HG03439 (cell line): ENCODE measurements around the gene KRTAP10-9.
"Not testable (repeated sequence)": the region's sequence is repeated elsewhere in the genome, so short reads cannot be mapped to it uniquely, and the experiment has no call there.

ENCODE experiments used
- ATAC-seq: cut with Tn5 transposase; IDR thresholded peaks from one replicate; pipeline ENCODE4 v1.9.1; 2021; ENCODE audit warnings: mild to moderate bottlenecking, moderate library complexity; ENCODE audit not compliant: unreplicated experiment

Gene KRTAP10-9

DNA sequence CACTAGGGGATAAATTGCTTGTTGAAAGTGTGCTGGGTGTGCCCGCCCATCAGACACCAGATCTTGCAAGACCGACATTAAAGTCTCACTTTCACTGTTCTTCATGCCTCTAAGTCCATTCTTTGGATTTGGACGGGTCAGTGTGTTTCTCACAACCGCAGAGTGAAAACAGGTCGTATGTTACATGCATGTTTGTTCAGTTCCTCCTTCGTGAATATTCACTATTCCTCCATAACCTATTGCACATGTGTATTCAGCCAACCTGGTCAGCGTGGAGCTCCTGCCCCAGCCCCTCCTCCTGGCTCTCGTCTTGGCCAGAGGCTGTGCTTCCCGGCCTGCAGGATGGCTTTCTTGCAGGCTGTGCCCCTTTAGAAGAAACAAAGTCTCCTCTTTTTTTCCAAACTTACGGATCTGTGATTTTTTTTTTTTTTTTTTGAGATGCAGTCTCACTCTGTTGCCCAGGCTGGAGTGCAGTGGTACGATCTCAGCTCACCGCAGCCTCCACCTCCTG is 32.4 kb upstream of the KRTAP10-9 start:
- ATAC-seq = no peak

DNA sequence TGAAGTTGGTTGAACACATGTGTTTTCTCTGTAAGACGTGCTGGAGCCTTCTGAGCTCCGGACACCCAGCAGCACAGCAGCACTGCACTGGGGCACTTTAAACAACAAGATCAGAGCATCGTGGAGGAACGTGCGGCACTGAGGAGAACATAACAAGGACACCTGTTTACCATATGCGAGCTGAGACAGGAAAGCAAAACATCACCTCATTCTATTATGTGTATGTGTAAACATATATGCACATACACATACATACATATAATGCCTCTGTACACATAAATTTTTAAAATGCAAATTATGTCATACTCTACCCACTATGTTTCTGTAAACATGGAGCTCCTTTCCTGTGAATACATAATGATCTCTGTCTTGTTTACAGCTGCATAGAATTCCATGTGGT is 31.4 kb upstream of the KRTAP10-9 start:
- no peak for ATAC-seq

DNA sequence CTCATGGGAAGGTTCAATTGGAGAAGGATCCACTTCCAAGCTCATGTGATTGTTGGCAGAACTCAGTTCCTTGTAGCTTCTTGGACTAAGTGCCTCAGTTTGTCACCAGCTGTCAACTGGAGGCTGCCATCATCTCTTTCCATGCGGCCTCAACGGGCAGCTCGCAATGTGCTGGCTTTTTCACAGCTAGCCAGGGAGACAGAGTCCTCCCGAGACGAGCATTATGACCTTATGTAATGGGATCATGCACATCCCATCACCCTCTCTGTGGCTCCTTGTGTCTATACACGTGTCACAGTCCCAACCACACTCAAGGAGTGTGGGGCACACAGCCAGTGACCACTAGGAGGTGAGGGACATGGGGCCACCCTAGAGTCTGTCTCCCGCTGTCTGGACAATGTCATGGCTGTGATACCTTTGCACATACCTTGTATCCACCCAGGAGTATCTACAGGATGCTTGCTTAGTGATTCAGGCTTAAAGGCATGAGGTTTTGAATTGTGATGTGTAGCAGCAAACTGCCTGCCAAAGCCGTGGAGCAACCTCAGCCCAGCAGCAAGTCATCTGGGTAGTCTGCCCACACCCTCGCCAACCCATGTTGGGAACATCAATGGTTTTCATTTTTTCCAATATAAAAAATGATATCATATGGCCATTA is 30.7 kb upstream of the KRTAP10-9 start:
- no peak for ATAC-seq

DNA sequence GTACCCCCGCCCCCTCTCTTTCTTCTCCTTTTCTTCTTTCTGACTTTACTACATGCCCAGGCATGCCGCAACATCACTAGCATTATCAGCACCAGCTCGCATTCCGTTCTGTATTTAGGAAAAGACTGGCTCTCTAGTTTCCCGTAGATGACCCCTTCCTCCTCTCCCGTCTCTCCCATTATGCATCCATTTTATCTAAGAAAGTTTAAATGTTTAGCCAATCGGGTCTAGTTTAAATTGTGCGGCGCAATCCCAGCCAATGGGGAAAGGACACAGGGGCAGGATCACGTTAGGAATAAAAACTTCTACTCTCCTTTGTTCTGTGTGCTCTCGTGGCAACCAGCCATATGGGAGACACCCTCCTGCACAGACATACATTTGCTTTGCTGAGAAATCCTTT is 28.8 kb upstream of the KRTAP10-9 start:
- ATAC-seq = no peak

DNA sequence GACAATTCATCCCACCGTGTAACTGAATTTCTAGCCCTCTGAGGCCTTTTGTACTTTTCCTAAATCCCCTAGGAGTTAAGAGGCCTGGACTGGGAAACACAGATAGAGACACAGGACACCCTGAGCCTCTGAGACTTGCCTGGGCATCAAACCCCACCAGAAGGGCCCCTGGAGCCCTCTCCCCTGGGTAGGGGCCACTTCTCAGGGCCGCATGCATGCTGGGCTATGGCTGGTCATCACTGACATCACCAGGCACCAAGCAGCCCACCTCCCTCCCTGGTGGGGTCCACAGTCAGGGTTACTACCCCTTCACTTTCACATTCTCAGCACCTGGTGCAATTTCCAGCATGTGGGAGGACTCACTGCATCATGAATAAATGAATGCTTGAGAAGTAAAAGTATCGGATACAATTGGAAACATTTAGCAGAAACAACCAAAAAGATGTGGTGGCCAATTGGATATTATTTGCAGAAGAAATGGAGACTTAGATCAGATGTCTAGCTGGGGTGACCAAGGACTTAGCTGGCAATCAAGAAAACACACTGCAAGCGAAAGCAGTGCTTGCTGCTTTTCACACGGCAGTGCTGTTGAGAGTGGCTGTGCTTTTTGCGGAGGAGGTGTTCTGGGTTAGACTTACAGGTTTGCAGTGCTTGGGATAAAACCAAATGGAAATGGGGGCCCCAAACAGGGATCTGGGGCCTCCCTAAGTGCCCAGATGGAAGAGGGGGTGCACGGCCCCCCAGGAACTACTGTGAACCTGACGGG is 27.4 kb upstream of the KRTAP10-9 start:
- ATAC-seq = no peak

DNA sequence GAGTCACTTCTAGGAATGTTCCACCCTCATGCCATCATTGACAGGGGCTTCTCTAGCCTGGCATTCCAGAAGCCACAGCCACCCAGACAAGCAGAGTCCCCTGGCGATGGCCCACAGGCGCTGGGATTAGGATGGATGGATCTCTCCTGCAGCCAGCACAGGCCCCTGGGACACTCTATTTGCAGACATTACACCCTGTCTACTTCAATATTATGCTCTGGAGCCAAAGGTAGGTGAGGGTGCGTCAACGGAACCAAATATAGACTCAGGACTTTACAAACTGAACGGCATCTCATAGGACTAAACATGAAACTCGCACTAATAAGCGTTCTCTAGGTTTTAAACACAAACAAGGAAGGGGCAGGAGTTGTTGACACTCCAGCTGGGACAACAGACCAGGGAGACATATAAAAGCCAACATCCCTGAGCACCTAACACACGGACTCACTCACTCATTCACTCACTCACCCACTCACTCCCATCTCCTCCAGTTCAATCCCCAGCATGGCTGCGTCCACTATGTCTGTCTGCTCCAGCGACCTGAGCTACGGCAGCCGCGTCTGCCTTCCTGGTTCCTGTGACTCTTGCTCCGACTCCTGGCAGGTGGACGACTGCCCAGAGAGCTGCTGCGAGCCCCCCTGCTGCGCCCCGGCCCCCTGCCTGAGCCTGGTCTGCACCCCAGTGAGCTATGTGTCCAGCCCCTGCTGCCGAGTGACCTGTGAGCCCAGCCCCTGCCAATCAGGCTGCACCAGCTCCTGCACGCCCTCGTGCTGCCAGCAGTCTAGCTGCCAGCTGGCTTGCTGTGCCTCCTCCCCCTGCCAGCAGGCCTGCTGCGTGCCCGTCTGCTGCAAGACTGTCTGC is 26.5 kb upstream of the KRTAP10-9 start, which contains the start of gene KRTAP10-7:
KRTAP10-7 (plus strand) TSS at position 480 of the 861 bp plus-strand sequence; CDS start at position 505, 25 bp downstream.
- not testable (repeated sequence) for ATAC-seq

DNA sequence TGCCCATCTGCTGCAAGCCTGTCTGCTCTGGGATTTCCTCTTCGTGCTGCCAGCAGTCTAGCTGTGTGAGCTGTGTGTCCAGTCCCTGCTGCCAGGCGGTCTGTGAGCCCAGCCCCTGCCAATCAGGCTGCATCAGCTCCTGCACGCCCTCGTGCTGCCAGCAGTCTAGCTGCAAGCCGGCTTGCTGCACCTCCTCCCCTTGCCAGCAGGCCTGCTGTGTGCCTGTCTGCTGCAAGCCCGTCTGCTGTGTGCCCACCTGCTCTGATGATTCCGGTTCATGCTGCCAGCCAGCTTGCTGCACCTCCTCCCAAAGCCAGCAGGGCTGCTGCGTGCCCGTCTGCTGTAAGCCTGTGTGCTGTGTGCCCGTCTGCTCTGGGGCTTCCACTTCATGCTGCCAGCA is 25.8 kb upstream of the KRTAP10-9 start:
- not testable (repeated sequence) for ATAC-seq

- no peak for ATAC-seq
Measured at GRCh38 chr21:44601596-44602462, 25.1 kb upstream of the KRTAP10-9 start.

- ATAC-seq = no peak
Measured at GRCh38 chr21:44602463-44602850, 24.4 kb upstream of the KRTAP10-9 start.

DNA sequence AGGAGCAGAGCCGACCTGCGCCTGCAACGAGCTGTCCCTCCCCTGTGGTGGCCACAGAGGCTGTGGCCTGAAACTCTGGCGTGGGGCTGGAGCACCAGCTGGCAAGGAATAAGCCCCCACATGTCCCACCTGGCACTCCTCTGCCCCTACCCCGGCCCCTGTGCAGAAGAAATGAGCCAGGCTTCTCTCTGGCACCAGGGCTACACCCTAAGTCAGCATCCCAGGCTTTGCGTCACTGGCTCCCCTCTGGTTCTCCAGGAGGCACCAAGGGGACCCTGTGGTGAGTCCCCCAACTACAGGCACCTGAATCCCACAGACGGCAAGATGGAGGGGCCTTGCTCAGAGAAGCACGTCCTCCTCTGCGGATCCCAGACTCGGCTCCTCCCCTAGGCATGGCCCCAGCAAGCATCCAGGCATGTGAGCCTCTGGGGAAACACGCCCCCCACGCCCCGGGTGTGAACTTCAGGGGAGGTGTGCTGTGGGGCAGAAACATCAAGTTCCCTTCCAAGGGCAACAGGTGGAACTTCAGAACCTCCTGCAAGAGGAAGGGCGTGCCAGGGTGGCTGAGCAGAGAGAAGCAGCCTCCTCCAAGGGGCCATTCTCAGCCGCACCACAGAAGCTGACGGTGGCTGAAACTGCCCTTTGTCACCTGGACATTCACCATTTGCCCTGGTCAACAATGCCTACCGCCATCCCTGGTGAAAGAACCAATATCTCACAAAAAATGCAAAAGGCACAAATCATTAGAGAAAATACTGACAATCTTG is 23.6 kb upstream of the KRTAP10-9 start:
- ATAC-seq = no peak

DNA sequence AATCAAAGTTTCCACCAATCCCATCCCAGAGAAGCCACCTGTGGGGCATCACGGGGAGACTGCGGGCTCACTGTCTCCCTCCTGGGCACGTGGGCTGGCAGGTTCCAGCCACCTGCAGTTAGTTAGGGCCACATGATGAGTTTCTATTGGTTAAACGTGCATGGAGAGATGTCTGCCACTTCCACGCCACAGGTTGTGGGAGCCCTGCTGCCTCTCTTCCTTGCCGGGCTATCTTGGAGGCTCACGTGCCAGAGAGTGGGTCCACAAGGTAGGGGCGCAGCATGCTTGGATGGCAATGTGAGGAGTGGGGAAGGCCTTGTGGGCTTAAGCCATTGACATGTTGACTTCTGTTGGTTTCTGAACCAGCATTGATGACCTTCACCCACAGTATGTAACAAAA is 23.0 kb upstream of the KRTAP10-9 start:
- no peak for ATAC-seq

DNA sequence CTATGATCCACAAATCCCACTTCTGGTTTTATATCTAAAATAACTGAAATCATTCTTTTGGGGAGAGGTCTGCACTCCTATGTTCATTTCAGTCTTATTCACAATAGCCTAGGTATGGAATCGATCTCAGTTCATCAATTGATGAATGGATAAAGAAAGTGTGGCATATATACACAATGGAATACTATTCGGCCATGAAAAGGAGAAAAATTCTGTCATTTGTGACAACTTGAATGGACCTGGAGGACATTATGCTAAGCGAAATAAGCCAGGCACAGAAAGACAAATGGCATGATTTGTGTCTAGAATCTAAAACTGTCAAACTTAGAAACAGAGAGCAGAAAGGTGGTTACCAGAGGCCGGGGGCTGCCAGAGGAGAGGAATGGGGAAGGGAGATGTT is 20.4 kb upstream of the KRTAP10-9 start:
- no peak for ATAC-seq

DNA sequence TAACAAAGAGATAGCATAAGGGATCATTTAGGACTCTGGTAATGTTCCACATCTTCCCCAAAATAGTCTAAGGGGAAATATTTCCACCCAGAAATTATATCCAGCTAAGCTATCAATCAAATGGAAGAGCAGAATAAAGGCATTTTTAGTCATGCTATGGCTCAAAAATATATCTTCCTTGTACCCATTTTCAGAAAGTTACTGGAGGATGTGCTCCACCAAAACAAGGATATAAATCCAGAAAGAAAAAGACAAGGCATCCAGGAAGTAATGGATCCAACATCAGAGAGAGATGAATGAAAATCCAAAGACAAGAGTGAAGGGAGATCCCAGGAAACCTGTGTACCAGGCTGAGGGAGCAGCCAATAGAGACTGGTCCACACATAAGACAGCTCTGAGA is 17.7 kb upstream of the KRTAP10-9 start:
- no peak for ATAC-seq

- not testable (repeated sequence) for ATAC-seq
Measured at GRCh38 chr21:44610157-44610843, 16.6 kb upstream of the KRTAP10-9 start.

DNA sequence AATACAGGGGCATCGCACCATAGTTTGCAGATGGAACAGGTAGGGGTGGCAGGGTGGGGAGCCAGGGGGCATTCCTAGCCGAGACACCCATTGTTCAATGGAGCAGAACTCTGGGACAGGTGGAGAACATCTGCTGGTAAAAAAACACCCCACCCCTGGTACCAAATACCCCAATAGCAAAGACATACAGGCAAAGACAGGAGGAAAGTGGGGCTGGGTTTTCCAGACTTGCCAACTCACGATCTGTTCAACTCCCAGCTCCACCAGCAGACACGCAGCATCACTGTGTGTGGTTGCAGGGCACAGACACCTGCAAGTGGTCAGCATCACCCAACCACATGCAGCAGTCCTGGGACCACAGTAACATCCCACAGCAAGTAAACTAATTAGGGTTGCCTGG is 15.3 kb upstream of the KRTAP10-9 start:
- no peak for ATAC-seq

GRCh38 chr21:44612029-44612486 is 14.8 kb upstream of the KRTAP10-9 start, which contains the start of gene KRTAP10-8:
Gene KRTAP10-8 (plus strand): TSS chr21:44612079. CDS start chr21:44612101, 22 bp downstream.
- no peak for ATAC-seq

GRCh38 chr21:44612669-44613229 is 14.1 kb upstream of the KRTAP10-9 start:
- no peak for ATAC-seq

DNA sequence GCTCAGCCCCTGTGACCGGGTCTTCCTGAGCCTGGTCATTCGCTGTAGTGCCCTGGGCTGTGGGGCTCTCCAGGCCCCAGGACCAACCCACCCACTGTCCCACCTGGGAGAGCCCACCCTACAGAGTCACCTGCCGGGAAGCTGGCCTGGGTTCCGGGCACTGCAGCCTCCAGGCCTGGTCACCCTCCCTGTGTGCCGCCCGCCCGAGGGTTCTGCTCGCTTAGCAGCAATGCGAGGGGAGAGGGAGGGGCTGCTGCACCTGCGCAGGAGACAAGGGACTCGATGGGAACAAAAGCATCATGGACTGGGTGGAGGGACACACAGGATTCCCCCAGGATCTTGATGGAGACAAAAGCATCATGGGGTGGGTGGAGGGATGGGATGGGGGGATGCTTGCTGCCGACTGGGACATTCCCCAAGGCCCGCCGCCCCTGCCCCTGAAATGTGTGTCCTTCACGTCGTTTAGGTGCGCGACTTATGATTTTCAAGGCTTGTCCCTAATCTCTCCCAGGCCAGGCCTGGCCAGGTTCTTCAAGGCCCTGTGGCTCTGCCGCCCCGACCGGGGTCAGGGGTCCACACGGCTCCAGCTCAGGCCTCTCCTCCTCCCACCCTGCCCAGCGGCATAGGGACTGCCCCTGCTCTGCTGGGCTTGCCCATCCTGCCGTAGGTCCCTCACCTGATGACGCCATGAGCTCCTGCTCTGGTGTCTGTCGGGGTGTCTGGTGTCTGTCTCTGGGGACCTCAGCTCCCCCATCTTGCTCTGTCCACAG is 13.3 kb upstream of the KRTAP10-9 start:
- no peak for ATAC-seq
